C4-2B (cell line): Measurements from ENCODE around the gene AGBL4.
"Not testable (repeated sequence)": the region's sequence is repeated elsewhere in the genome, so short reads cannot be mapped to it uniquely, and the experiment has no call there.

Experiments
- H3K27ac ChIP-seq: fragments of 450-650 bp; 2 replicates; pipeline ENCODE4 v1.5.1; 2017
- CTCF ChIP-seq: fragments of 450-650 bp; conservative IDR thresholded peaks from 2 replicates; pipeline ENCODE4 v1.5.1; 2017; ENCODE audit warnings: mild to moderate bottlenecking
- ZFX ChIP-seq: fragments of 450-650 bp; IDR thresholded peaks from 2 replicates; pipeline ENCODE4 v1.6.1; 2017

The AGBL4 gene

GRCh38 chr1:48526008-48526710 lies 1497.6 kb downstream of the AGBL4 start:
- TF ChIP-seq ZFX (no peak), CTCF (no peak)
- H3K27ac ChIP-seq: no peak overlapping the region

- TF ChIP-seq CTCF (no peak), ZFX (no peak)
- H3K27ac ChIP-seq: no peak overlapping the region
These were observed 1498.8 kb downstream of the AGBL4 start for GRCh38 chr1:48524892-48525467.

GRCh38 chr1:48523558-48523957 lies 1500.2 kb downstream of the AGBL4 start:
- TF ChIP-seq ZFX (no peak), CTCF (no peak)
- no peak overlapping the region for H3K27ac ChIP-seq

- H3K27ac ChIP-seq: not testable (repeated sequence)
These were observed 1503.9 kb downstream of the AGBL4 start for GRCh38 chr1:48519896-48520295.

GRCh38 chr1:48506870-48507269 lies 1516.9 kb downstream of the AGBL4 start:
- no peak for TF ChIP-seq ZFX
- TF ChIP-seq CTCF: no peak
- no peak overlapping the region for H3K27ac ChIP-seq

GRCh38 chr1:48500541-48501450 lies 1523.0 kb downstream of the AGBL4 start:
- H3K27ac ChIP-seq: no peak overlapping the region
- no peak for TF ChIP-seq CTCF
- TF ChIP-seq ZFX: no peak

- TF ChIP-seq ZFX: no peak
- TF ChIP-seq CTCF: no peak
- H3K27ac ChIP-seq: no peak overlapping the region
These were observed 1524.5 kb downstream of the AGBL4 start for GRCh38 chr1:48499211-48499735.
